HG02981 (cell line): ENCODE data around the gene PTGIR.
A peak's percentile ranks its signal among the peaks of the same experiment; 100 is the strongest.
"Not testable (repeated sequence)": the region's sequence is repeated elsewhere in the genome, so short reads cannot be mapped to it uniquely, and the experiment has no call there.

Experiments
- ATAC-seq: cut with Tn5 transposase; IDR thresholded peaks from one replicate; pipeline ENCODE4 v1.9.1; 2021; ENCODE audit warnings: mild to moderate bottlenecking, moderate library complexity; ENCODE audit not compliant: unreplicated experiment

The PTGIR gene

GRCh38 chr19:46639358-46640182 is 14.7 kb upstream of the PTGIR start:
- ATAC-seq = no peak

DNA sequence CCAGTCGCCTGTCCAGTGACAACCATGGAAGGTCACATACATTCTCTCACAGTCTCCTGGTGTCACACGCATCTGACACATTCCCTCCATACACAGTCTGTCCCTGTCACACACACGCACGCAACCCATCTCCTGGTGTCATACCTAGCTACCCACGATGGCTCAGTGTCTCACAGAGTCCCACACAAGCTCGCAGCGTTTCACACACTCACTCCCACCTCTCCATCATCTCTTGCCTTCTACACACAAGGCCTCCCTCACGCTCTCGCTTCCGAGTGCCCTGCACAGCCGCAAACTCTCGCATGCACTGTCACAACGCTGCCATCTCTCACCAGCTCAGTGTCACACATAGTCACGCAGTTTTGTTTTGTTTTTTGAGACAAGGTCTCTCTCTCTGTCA is 12.3 kb upstream of the PTGIR start:
- ATAC-seq = no peak

DNA sequence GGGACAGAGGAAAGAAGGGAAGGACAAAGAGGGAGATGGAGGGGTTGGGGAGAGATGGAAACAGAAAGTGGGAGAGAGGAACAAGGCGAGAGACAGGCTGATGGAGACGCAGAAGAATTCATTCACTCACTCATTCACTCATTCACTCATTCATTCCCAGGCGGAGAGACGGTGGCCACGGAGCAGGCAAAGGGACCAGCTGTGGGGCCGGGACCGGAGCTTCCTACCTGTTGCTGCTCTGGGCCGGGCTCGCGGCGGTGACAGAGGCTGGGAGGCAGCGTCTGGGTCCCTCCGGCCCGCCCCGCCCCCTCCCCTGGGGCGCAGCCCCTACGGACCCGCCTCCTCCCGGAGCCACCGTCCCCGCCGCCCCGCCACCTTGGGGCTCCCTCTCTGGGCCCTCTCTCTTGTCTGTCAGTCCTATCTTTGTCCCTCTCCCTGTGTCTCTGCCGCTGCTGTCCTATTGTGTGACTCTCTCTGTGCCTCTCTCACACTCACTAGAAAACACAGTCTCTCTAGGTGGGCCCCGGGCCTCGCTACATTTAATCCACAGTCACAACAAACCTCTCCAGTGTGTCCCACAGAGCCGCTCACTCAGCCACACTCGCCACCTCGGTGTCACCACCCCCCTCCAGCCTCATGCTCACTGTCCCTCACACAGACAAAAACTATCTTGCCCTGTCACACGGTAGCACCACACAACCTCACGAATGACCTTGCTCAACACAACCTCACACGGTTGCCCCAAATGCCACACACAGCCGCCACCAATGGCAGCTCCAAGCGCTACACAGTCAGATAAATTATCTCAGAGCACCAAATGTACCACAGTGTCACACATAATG is 11.3 kb upstream of the PTGIR start, which contains the start of gene GNG8:
Gene GNG8 (minus strand): TSS at position 283 of the 842 bp plus-strand sequence. CDS start 1,520 bp downstream, outside the sequence.
- ATAC-seq = no peak

DNA sequence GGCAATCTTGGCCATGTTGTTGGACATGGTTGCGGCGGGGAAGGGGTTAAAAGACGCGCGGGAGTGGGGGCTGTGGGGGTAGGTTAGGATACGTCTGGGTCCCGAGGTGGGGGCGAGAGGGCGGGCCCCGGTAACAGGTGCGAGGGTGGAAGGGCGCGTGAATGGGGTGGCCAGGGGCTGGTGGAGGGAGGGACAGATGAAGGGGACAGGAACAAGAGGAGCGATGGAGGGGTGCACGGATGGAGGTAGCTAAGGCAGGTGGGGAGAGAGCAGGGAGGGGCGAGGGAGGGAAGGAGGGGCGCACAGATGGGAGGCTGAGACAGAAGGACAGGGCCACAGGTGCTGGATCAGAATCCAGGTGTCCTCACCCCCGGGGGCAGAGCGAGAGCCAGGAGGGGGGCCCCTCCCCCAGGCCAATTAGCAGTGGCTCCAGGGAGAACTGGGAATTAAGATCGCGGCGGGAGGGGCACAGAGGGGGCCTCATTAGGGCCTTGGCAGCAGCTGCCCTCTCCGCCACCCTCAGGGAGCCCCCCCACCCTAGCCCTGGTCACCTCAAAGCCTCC is 9.8 kb upstream of the PTGIR start:
- ATAC-seq = no peak

DNA sequence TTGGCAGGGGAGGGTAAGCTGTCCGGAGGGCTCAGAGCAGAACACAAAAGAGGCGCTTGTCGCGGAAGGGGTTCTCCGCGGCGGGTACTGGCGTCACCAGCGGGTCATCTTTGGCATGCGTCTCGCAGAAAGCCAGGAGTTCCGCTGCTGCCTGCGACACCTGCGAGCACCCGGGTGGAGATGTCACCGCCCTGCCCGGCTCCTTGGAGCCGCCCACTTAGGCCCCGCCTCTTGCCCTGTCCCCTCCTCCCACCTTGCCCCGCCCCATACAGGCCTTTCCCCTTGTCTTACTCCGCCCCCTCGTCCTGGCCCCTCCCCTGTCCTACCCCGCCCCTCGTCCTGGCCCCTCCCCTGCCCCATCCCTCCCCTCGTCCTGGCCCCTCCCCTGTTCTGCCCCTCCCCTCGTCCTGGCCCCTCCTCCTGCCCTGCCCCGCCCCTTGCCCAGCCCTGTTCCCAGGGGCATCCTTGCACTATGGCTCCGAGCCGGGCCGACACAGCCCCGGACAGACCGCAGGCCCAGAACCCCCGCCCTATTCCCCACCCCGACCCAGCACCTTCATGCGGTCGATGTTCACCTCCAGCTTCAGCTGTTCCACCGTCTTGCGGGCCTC is 9.3 kb upstream of the PTGIR start:
- peak; percentile 55 for ATAC-seq

- ATAC-seq = no peak
These were observed 8.2 kb upstream of the PTGIR start for GRCh38 chr19:46633130-46633529.

DNA sequence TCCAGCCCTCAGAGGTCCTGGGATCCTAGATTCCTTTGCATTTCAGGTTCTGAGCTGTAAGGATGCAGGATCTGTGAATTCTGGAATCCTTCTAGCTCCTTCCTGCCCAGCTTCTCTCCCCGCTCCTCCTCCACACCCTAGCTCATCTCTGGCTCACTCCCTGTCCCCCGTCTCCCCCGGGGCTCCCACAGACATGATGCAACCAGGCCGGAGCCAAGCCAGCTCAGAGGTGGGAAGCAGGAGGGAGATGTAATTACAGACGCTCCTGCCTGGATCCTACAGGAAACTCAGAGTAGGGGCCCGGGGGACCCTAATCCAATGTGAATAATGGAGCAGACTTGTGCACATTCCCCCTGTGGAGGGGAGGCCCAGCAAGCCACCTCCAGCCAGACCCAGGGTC is 6.6 kb upstream of the PTGIR start:
- ATAC-seq = no peak

DNA sequence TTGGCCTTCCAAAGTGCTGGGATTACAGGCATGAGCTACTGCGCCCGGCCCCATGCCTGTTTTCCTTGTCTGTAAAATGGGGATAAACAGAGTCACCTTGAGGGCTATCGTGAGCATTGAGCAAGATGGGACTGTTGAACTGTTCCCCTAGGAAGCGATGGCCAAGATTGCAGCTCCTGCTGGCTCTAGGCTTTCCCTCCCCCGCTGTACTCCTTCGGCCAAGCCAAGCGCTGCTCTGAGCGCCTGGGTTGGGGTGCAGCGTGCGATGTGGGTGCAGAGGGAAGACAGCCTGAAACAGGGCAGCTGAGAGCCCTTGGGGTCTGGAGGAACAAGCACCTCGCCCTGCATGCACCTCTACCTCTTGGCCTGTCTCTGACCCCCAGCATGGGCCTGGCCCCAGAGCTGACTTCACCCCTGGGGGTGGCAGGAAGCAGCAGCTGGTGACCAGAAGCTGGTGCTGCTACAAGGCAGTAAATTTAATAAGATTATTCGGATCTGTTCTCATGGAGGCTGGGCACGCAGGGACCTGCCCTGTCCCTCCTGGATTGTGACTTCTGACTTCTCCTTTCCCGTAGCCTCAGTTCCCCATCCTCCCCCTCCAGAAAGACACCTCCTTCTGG is 5.8 kb upstream of the PTGIR start:
- ATAC-seq = no peak

- no peak for ATAC-seq
These were observed 4.7 kb upstream of the PTGIR start for GRCh38 chr19:46629546-46630025.

GRCh38 chr19:46628970-46629369 is 4.1 kb upstream of the PTGIR start:
- ATAC-seq = not testable (repeated sequence)

DNA sequence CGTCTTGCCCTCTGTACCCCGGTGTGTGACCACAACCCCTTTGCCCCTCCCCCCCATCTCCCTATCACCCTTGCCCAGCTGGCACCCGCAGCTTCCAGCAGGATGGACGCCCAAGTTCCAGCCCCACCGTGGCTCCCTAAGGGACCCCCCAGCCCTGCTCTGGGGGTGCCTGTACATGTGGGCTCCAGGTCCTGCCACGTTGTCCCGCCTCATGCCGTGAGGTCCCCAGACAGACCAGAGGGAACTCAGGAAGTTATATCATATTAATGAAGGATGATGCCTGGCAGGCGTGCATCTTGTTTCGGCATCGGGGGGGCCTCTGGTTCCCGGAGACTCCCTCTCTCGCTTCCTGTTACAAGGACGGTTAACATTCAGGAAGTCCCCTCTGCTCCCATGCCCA is 1.6 kb upstream of the PTGIR start:
- no peak for ATAC-seq

GRCh38 chr19:46625731-46626130 is 842 bp upstream of the PTGIR start:
- no peak for ATAC-seq

GRCh38 chr19:46623915-46624502 is 880 bp downstream of the PTGIR start:
- no peak for ATAC-seq

- ATAC-seq = no peak
These were observed 2.8 kb downstream of the PTGIR start for GRCh38 chr19:46622118-46622446.

GRCh38 chr19:46621191-46622117 is 3.4 kb downstream of the PTGIR start:
- ATAC-seq = no peak

DNA sequence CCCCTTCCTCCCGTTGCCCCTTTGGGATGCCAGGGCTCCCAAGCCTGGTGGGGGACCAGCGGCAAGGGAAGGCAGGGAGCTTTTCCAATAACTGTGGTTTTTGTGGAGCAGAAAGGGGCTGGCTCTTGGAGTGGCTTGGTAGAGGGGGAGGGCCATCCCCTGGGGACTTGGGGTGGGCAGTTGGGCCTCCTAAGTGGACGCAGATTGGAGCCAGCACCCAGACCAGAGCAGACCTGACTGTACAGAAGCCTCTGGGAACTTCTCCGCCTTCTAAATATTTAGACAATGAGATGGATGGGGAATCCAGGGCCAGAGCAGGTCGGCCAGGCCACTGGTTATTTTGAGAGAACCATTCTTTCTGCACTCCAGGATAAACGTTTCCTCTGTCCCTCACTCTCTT is 4.2 kb downstream of the PTGIR start:
- no peak for ATAC-seq

GRCh38 chr19:46620267-46620666 is 4.6 kb downstream of the PTGIR start:
- no peak for ATAC-seq

GRCh38 chr19:46618670-46619231 is 6.1 kb downstream of the PTGIR start:
- no peak for ATAC-seq

DNA sequence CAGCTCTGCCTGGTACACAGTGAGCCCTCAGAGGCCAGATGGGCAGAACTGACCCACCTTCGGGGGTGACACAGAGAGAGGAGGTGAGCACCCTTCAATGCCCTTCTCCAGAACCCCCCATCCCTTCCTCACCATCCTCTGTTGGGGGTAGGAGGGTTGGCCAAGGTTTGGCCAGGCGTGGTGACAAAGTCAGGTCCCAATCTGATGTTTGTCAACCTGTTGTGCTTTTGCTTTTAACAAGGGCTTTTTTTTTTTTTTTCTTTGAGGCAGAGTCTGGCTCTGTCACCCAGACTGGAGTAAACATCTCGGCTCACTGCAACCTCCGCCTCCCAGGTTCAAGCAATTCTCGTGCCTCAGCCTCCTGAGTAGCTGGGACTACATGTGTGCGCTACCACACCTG is 7.3 kb downstream of the PTGIR start:
- ATAC-seq = no peak
